ENCODE results near the gene CAPS.
A peak's percentile ranks its signal among the peaks of the same experiment; 100 is the strongest.

The CAPS gene

GRCh38 chr19:5921516-5922160 is 7.6 kb downstream of the CAPS start:
- peaks cover 89% of the 10 kb centered on the region for H3K36me3 ChIP-seq
- peaks cover 4% of the 10 kb centered on the region for H3K4me1 ChIP-seq
- H3K4me3 ChIP-seq (ENCODE audit: low read depth, low read length), result no peak overlapping the region
- H3K9me3 ChIP-seq, result no peaks in the 10 kb centered on the region
- no peak for TF ChIP-seq CTCF (IDR thresholded peaks at IDR 0.05; ENCODE audit: low read depth, low read length)
- no peaks in the 10 kb centered on the region for H3K27me3 ChIP-seq
- DNase-seq, result no peak

GRCh38 chr19:5922161-5922545 is 8.1 kb downstream of the CAPS start:
- Histone ChIP-seq H3K36me3 (peaks cover 89% of the 10 kb centered on the region), H3K27me3 (no peaks in the 10 kb centered on the region), H3K9me3 (no peaks in the 10 kb centered on the region), H3K4me3 (ENCODE audit: low read depth, low read length) (no peak overlapping the region), H3K4me1 (no peaks in the 10 kb centered on the region; the same call in 1 of the 2 replicates)
- no peak for DNase-seq
- TF ChIP-seq CTCF (IDR thresholded peaks at IDR 0.05; ENCODE audit: low read depth, low read length), result no peak

DNA sequence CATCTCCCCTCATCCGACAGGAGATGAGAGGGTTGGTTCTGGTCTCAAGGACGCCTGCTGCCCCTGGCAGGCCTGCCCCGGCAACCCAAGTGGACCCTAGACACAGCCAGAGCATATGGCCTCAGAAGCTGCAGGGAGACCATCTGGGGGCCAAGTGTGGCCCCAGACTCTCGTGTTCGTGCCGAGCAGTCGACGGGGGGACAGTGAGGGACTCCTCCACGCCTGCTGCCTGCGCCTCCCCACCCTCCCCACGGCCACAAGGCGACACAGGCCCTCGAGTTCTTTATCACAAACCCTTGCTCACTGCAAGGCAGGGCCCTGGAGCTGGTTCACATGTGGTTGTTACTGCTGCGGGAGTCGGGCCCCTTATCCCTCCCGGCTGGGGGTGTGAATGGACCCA is 9.3 kb downstream of the CAPS start:
- no peak for DNase-seq
- H3K36me3 ChIP-seq, result peaks cover 93% of the 10 kb centered on the region
- no peaks in the 10 kb centered on the region for H3K9me3 ChIP-seq
- no peaks in the 10 kb centered on the region; the same call in 1 of the 2 replicates for H3K4me1 ChIP-seq
- no peaks in the 10 kb centered on the region for H3K27me3 ChIP-seq
- no peak overlapping the region for H3K4me3 ChIP-seq (ENCODE audit: low read depth, low read length)
- TF ChIP-seq CTCF (IDR thresholded peaks at IDR 0.05; ENCODE audit: low read depth, low read length), result no peak

GRCh38 chr19:5925830-5926427 is 11.9 kb downstream of the CAPS start:
- Histone ChIP-seq H3K36me3 (peaks cover 90% of the 10 kb centered on the region), H3K4me3 (ENCODE audit: low read depth, low read length) (no peak overlapping the region), H3K27me3 (no peaks in the 10 kb centered on the region), H3K9me3 (no peaks in the 10 kb centered on the region), H3K4me1 (peaks cover 10% of the 10 kb centered on the region)
- DNase-seq, result no peak
- no peak for TF ChIP-seq CTCF (IDR thresholded peaks at IDR 0.05; ENCODE audit: low read depth, low read length)

GRCh38 chr19:5926641-5927440 is 12.8 kb downstream of the CAPS start:
- peak; percentile 47 for DNase-seq
- H3K4me3 ChIP-seq (ENCODE audit: low read depth, low read length), result no peak overlapping the region
- no peak for TF ChIP-seq CTCF (IDR thresholded peaks at IDR 0.05; ENCODE audit: low read depth, low read length)
- peaks cover 87% of the 10 kb centered on the region for H3K36me3 ChIP-seq
- H3K27me3 ChIP-seq, result no peaks in the 10 kb centered on the region
- H3K4me1 ChIP-seq, result peaks cover 10% of the 10 kb centered on the region
- no peaks in the 10 kb centered on the region for H3K9me3 ChIP-seq

DNA sequence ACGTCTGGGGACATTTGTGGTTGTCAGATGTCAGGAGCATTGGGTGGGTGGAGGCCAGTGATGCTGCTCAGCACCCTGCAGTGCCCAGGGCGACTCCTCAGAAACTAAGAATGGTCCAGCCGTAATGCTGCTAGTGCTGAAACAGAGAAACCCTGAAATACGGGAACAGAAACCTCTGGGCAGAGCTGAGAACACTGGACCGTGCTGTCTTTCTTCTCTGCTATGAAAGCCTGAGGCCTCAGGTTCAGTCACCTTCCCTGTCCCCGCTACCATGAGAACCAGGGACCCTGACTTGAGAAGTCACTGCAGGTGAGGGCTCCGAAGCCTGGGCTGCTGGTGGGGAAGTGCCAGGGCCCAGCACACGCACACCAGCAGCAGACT is 13.4 kb downstream of the CAPS start:
- no peak for TF ChIP-seq CTCF (IDR thresholded peaks at IDR 0.05; ENCODE audit: low read depth, low read length)
- no peaks in the 10 kb centered on the region for H3K27me3 ChIP-seq
- no peak for DNase-seq
- no peak overlapping the region for H3K4me3 ChIP-seq (ENCODE audit: low read depth, low read length)
- H3K36me3 ChIP-seq, result peaks cover 86% of the 10 kb centered on the region
- H3K4me1 ChIP-seq, result peaks cover 10% of the 10 kb centered on the region
- no peaks in the 10 kb centered on the region for H3K9me3 ChIP-seq
